ENCODE measurements around the gene BICDL2.

BICDL2 gene

DNA sequence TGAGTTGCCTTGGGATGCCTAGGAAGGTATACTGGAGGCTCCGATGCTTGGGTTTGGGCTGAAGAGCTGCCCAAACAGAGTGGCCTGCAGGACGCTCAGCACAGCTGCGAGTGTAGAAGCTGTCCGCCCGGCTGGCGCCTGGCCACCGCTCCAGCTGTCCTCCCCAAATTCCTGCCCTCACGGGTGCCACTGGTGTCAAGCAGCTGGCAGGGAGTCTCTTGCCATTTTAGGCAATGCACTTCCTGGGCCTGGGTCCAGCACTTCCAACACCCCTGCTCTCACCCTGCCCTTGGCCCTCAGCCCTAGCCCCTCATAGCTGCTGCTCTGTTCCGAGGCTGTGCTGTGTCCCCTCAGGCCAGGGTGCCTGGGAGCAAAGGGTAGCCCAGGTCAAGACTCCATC, 51.3 kb downstream of the BICDL2 start:
- DNase-seq (ENCODE audit: low read depth in 2 of 2): no peak

DNA sequence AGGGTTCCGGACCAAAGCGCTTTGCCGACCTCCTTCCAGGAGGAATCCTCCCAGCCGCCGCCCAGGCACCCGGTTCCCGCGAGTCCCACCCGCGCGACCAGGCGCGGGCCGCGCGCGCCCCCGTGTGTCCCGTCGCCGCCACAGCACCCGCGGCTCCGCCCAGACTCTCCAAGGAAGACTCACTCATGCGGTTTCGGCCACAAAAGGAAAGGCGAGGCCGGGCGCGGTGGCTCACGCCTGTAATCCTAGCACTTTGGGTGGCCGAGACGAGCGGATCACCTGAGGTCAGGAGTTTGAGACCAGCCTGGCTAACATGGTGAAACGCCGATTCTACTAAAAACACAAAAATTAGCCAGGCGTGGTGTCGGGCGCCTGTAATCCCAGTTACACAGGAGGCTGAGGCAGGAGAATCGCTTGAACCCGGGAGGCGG, 53.0 kb downstream of the BICDL2 start:
- DNase-seq (ENCODE audit: low read depth in 2 of 2): peak; percentile 60 to 77

DNA sequence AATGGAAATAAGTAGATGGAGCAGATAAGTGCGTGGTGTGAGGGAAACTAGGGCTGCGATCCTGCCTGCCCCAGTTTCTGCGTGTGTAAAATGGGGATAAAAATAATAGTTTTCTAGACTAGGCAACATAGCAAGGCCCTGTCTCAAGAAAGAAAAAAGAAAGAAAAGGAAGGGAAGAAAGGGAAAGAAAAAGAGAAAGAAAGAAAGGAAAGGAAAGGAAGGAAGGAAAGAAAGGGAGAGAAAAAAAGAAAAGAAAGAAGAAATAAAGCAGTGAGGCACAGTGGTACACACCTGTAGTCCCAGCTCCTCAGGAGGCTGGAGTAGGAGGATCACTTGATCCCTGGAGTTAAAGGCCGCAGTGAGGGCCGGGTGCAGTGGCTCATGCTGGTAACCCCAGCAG, 54.3 kb downstream of the BICDL2 start:
- no peak for DNase-seq (ENCODE audit: low read depth in 2 of 2)

DNA sequence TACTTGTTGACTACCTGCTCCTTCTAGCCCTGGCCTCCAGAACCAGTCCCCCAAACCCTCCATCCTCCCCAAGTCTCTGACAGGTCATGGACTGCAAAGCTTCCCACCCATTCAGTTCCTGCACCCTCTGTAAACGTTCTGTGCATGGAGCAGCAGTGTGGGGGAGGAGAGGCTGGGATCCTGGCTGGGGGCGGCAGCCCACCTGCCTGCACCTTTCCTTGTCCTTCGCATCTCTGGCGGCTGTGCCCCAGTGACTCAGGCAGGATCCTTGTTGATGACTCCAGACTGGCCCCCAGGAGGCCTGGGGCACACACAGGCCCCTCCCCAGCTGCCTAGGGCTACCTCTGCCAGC, 54.9 kb downstream of the BICDL2 start:
- no peak for DNase-seq (ENCODE audit: low read depth in 2 of 2)

DNA sequence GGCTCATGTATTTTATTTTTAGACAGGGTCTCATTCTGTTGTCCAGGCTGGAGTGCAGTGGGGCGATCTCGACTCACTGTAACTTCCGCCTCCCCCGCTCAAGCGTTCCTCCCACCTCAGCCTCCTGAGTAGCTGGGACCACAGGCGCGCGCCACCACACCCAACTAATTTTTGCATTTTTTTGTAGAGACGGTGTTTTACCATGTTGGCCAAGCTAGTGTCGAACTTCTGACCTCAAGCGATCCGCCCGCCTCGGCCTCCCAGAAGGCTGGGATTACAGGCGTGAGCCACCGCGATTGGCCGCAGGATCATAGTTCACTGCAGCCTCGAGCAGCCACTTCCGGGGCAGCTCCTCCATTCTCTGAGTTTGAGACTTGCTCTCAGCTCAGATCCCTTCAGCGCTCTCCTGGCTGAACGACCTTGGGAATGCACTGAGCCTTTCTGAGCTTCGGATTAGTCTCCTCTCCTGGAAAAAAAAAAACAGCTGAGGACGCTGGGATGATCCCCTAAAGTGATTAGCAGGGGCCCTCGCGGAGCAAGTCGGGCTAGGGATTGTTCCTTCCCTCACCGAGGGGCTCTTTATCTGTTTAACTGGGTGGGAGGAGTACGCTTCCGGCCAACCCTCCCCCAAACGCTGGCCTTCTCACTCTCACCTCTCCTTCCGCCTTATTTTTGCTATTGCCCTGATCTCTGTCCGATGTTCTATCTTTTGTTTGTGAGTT, 55.4 kb downstream of the BICDL2 start:
- DNase-seq (ENCODE audit: low read depth in 2 of 2): no peak

DNA sequence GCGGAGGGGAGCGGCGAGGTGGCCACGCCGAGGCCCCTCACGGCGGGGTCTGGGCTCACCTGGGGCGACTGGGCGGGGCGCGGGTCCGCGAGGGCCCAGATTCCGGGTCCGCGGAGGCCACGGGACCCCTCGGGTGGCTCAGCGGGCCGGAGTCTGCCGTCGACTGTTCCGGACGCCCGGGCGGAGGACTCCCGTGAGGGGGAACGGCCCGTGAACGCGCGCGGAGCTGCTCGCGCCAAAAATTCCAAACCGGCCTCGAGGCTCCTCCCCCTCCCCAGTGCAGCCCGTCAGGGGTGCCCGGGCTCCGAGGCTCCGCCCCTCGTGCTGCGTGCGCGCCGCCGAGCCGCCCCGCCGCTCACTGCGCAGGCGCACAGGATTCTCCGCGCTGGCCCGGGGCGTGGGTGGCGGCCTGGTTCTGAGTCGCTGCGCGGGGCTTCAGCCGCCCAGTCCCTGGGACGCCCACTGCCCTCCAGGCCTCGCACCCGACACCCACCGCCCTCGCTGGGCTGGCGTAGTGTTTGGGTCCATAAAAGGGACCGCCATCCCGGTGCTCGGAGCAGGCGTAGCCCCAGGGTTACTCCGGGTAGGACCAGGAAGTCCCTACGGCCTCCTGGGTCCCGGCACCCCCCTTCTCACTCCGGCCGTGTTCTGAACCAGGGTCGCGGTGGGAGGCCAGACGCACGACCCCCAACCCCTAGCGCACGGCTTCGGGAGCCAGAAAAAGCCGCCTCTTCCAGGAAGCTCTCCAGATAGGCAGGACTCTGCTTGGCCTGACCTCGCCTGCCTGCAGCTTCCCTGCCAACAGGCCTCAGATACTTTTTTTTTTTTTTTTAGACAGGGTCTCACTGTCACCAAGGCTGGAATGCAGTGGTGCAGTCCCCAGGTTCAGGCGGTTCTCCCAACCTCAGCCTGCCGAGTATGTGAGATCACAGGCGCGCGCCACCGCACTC, 56.2 kb downstream of the BICDL2 start, which contains the start of gene PKMYT1:
Gene PKMYT1, minus strand, starts transcription at position 220 of the 950 bp plus-strand sequence. CDS start 789 bp downstream, outside the sequence.
- peak; percentile 85 to 94 for DNase-seq (ENCODE audit: low read depth in 2 of 2)

DNA sequence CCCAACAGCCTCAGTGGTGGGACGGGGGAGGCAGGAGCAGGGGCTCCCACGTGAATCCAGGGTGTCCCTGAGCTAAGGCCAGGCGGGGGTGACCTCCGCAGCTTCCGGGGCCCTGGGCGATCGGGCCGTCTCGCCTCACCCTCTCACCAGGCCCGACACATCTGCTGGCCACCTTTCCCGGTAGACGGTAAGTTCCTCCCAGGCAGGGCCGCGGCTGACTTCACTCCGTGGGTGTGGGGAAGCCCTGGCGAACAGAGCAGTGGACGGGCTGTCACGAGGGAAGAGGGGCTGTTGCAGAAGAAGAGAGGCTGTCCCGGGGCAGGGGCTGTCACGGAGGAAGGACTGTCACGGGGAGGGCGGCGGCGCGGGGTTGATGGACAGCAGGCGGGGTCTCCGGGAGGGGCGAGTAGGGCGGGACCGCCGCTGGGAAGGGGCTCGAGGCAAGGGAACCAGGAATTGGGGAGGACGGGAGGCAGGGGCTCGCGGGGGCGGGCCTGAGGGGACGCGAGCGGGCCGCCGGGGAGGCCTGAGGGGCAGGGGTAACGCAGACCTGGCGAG, 57.0 kb downstream of the BICDL2 start:
- DNase-seq (ENCODE audit: low read depth in 2 of 2): no peak

Data from stimulated activated CD4-positive, alpha-beta T cell treated with anti-CD3 and anti-CD28 coated beads, Interleukin-15, amount 100 ng/mL, for 48 hours (primary cell).